HL-60/S4 treated with retinoic acid at 250 ng/mL for 4 days and 3 days (cell line): ENCODE measurements around the gene VAMP5.
"Not testable (repeated sequence)": the region's sequence is repeated elsewhere in the genome, so short reads cannot be mapped to it uniquely, and the experiment has no call there.

ENCODE experiments used
- in situ Hi-C: fragments of 300-500 bp; cut with MboI; formaldehyde crosslinking; loops from 2 replicates; pipeline ENCODE4 v1.7.0; 2022; ENCODE audit warnings: low sequenced_read_pairs

Gene VAMP5

DNA sequence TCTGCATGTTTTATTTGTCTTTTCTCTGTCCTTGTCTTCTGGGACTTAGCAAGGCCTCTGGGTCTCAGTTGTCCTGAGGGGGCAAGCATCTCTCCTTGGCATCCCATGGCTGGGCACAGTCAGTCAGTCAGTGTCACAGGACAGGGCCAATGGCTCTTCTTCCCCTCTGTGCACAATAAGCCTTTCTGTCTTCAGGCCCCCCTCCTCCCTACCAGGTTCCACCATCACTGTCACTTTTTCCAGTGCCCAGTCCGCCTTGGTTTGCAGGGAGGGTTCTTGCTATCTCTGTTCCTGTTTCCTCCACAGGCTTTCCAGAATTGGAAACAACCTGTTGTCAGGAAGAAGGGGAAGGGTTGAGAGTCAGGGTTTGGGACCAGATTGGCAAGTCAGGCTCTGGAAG, 1.7 kb upstream of the VAMP5 start:
- in situ Hi-C loops = no loop called here

GRCh38 chr2:85583667-85584353, 421 bp upstream of the VAMP5 start:
- in situ Hi-C loops = no loop called here

- in situ Hi-C loops = no loop called here
Observed at GRCh38 chr2:85584857-85585780, 888 bp downstream of the VAMP5 start.

GRCh38 chr2:85585781-85586105, 1.5 kb downstream of the VAMP5 start:
- in situ Hi-C loops = no loop called here

- in situ Hi-C loops = no loop called here
Observed at GRCh38 chr2:85588236-85588635, 4.0 kb downstream of the VAMP5 start.

GRCh38 chr2:85588645-85589044, 4.4 kb downstream of the VAMP5 start:
- in situ Hi-C loops = no loop called here

GRCh38 chr2:85589181-85589580, 5.0 kb downstream of the VAMP5 start:
- in situ Hi-C loops = no loop called here

DNA sequence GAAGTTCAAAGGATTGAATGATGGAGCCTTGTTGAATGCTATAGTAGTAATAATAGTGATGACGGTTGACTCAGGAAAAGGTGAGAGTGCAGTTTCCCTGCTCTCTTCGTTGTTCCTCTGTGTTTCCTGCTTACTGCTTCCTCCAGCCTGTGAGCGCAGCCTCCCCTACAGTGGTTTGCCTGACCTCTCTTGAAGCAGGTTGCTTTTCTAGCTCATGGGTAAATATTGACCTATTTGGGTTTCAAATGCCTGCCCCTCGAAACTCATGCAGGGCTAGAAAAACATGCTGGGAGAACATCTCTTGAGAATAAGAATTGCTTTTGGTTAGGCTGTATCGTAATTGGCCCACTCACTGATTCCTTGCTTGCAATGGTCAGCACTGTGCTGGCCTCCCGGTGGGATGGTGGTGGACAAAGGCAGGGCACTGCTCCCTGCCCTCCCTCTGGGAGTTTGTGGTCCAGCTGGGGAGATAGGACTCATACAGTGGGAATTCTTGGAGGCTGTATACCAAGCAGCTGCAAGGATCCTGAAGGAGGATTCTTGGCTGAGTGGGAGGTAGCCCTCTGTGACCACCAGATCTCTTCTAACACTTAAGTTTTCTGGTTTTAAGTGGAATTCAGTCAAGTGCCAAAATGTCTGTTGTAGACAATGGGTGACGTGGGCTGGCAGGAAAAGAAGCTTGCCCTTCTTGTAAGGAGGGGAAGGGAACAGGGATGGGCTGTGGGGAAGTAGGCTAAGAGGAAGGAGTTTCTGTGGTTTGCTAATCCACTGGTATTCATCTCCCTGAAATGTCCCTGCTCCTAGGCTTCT, 6.0 kb downstream of the VAMP5 start:
- in situ Hi-C loops = no loop called here

GRCh38 chr2:85590950-85591349, 6.7 kb downstream of the VAMP5 start:
- in situ Hi-C loops = no loop called here

- in situ Hi-C loops = no loop called here
Observed at GRCh38 chr2:85591563-85591962, 7.3 kb downstream of the VAMP5 start.

- in situ Hi-C loops = not testable (repeated sequence)
Observed at GRCh38 chr2:85592299-85592698, 8.1 kb downstream of the VAMP5 start.

- in situ Hi-C loops = no loop called here
Observed at GRCh38 chr2:85593023-85593422, 8.8 kb downstream of the VAMP5 start.

DNA sequence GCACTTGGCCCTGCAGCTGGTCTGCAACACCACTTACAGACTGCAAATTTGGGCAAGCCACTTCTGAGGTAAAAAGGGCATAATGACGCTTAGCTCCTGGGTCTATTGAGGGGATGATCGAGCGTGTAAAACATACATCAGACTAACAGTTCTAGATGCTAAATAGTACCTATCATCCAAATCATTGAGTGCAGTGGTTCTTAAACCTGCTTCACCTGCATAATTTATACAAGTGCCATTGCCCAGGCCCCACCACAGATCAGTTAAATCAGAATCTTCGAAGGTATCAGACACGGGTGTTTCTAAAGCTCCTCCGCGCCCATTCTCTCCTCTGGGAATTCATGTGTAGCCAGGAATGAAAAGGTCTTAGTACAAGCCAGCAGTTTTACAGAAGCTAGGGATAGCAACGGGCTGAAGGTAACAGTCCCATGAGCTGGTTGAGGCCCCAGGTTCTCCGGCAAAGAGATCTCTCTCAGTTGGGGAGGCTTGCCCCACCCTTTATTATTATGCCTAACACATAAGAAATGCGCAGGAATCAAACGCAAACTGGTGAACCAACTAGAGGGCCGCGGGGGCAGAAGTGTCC, 10.6 kb downstream of the VAMP5 start:
- in situ Hi-C loops = no loop called here

- in situ Hi-C loops = no loop called here
Observed at GRCh38 chr2:85595301-85596025, 11.2 kb downstream of the VAMP5 start, which contains the start of gene RNF181. Gene RNF181 (plus strand): TSS chr2:85595745. CDS start chr2:85595764, 19 bp downstream.

GRCh38 chr2:85596026-85596333, 11.7 kb downstream of the VAMP5 start:
- in situ Hi-C loops = no loop called here

DNA sequence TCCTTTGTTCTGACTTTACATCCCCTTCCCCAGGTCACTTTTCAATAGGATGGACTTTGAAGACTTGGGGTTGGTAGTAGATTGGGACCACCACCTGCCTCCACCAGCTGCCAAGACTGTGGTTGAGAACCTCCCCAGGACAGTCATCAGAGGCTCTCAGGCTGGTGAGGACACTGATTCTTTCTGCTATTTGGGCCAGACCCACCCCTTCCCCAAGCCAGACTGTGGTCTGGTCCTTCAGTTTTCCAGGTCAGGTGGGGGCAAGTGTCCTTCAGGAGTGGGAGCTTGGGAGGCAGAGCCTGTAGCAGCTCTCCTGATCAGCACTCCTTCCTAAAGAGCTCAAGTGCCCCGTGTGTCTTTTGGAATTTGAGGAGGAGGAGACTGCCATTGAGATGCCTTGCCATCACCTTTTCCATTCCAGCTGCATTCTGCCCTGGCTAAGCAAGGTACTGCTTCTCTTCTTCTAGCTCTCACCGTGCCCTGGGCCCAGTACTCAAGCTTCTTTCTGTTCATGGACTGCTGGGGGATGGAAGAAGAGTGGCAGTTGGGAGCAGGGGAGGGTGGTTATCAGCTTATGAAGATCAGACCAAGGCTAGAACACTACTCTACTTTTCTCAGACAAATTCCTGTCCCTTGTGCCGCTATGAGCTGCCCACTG, 12.4 kb downstream of the VAMP5 start:
- in situ Hi-C loops = no loop called here

GRCh38 chr2:85597241-85597640, 13.0 kb downstream of the VAMP5 start:
- in situ Hi-C loops = no loop called here

DNA sequence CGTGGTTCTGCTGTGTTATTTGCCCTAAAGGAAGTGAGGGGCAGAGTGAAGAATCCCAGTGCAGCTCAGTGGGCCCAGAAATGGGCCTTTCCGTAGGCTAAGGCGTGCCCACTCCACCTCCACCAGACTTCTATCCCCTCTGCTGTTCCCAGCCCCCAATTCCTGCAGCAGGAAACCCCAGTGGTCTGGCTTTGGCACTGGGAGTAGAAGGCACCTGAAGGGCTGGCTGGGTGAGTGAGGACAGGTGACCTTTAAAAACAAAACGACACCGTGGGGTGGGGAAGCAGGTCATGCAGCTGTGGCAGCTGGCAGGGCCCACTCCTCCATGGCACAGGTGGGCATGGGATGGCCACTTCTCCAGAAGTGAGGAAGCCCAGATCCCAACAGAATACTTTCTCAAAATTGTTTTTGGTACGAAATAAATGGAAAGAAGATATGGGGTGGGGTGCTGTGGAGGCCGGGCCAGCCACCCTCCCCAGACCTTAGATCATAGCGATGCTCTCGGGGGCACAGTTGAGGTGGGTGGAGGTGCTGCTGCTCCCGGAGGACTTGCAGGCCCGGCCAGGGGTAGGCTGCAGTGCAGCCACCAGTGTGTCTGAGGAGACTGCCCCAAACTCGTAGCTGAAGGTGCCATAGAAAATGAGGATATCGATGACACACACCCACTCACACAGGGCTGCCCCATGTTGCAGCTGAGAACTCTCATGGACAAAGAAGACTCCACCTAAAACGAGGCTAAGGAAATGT, 14.5 kb downstream of the VAMP5 start:
- in situ Hi-C loops = no loop called here

- in situ Hi-C loops = no loop called here
Observed at GRCh38 chr2:85599468-85600234, 15.4 kb downstream of the VAMP5 start.
